ENCODE results near the gene CERS6.
"Not testable (repeated sequence)": the region's sequence is repeated elsewhere in the genome, so short reads cannot be mapped to it uniquely, and the experiment has no call there.

Gene CERS6

GRCh38 chr2:168455645-168456520, at the start of gene CERS6:
Gene CERS6 (plus strand): TSS chr2:168456272. CDS start chr2:168456449, 177 bp downstream.
- peak; percentile 66 for DNase-seq

GRCh38 chr2:168412301-168412700, 43.8 kb upstream of the CERS6 start:
- DNase-seq: not testable (repeated sequence)

GRCh38 chr2:168413101-168413500, 43.0 kb upstream of the CERS6 start:
- not testable (repeated sequence) for DNase-seq

- DNase-seq: no peak
Measured at GRCh38 chr2:168416555-168416954, 39.5 kb upstream of the CERS6 start.

GRCh38 chr2:168422584-168422983, 33.5 kb upstream of the CERS6 start:
- no peak for DNase-seq

- DNase-seq: no peak
Measured at GRCh38 chr2:168424112-168424951, 31.7 kb upstream of the CERS6 start.

- DNase-seq: no peak
Measured at GRCh38 chr2:168424971-168425370, 31.1 kb upstream of the CERS6 start.

- no peak for DNase-seq
Measured at GRCh38 chr2:168426861-168427260, 29.2 kb upstream of the CERS6 start.

- DNase-seq: no peak
Measured at GRCh38 chr2:168427451-168427850, 28.6 kb upstream of the CERS6 start.

GRCh38 chr2:168428431-168428830, 27.6 kb upstream of the CERS6 start:
- DNase-seq: no peak

GRCh38 chr2:168429988-168430387, 26.1 kb upstream of the CERS6 start:
- no peak for DNase-seq

GRCh38 chr2:168430431-168430830, 25.6 kb upstream of the CERS6 start:
- DNase-seq: no peak

- no peak for DNase-seq
Measured at GRCh38 chr2:168431301-168432024, 24.6 kb upstream of the CERS6 start.

GRCh38 chr2:168432100-168432499, 24.0 kb upstream of the CERS6 start:
- DNase-seq: no peak

GRCh38 chr2:168432565-168433186, 23.4 kb upstream of the CERS6 start:
- no peak for DNase-seq

GRCh38 chr2:168433527-168433926, 22.5 kb upstream of the CERS6 start:
- DNase-seq: no peak

GRCh38 chr2:168434146-168434545, 21.9 kb upstream of the CERS6 start:
- DNase-seq: no peak

- DNase-seq: no peak
Measured at GRCh38 chr2:168436840-168437239, 19.2 kb upstream of the CERS6 start.

GRCh38 chr2:168438553-168438952, 17.5 kb upstream of the CERS6 start:
- DNase-seq: no peak

- no peak for DNase-seq
Measured at GRCh38 chr2:168439536-168439935, 16.5 kb upstream of the CERS6 start.

GRCh38 chr2:168441214-168441872, 14.7 kb upstream of the CERS6 start:
- DNase-seq: no peak

- DNase-seq: no peak
Measured at GRCh38 chr2:168443818-168444217, 12.3 kb upstream of the CERS6 start.
